ENCODE results near the gene SYN1. TPM values are rescaled to one million over a fixed set of nuclear protein-coding genes. Genes with fewer than 3 reads are reported as not detected.

The SYN1 gene
- polyA plus RNA-seq, 1 of the 3 experiments (the other 2 are of a cell fraction), result 0.08 TPM

DNA sequence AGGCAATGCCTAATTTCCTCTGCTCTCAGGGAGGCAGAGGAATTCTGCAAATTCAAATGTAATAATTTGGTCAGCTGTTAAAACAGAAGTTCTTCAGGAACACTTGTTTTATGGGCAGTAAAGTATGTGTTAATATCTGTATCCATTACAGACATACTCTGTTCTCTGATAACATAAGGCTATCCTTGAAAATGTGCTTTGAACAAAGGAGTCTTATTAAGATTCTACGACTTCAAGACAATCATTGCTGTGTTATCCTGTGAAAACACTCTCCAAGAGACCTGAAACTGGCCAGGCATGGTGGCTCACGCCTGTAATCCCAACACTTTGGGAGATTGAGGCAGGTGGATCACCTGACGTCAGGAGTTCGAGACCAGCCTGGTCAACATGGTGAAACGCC is 12.0 kb upstream of the SYN1 start:
- TF ChIP-seq MEF2A (IDR thresholded peaks at IDR 0.05; ENCODE audit: borderline replicate concordance, low read depth) (no peak), RFX5 (IDR thresholded peaks at IDR 0.05; ENCODE audit: low read length) (no peak), JUND (IDR thresholded peaks at IDR 0.05) (no peak), NFIC (IDR thresholded peaks at IDR 0.05; ENCODE audit: borderline replicate concordance) (no peak), ELF1 (IDR thresholded peaks at IDR 0.05) (no peak), FOSL2 (IDR thresholded peaks at IDR 0.05; ENCODE audit: borderline replicate concordance, low read depth) (no peak)
- TF ChIP-seq, protein P1, sequence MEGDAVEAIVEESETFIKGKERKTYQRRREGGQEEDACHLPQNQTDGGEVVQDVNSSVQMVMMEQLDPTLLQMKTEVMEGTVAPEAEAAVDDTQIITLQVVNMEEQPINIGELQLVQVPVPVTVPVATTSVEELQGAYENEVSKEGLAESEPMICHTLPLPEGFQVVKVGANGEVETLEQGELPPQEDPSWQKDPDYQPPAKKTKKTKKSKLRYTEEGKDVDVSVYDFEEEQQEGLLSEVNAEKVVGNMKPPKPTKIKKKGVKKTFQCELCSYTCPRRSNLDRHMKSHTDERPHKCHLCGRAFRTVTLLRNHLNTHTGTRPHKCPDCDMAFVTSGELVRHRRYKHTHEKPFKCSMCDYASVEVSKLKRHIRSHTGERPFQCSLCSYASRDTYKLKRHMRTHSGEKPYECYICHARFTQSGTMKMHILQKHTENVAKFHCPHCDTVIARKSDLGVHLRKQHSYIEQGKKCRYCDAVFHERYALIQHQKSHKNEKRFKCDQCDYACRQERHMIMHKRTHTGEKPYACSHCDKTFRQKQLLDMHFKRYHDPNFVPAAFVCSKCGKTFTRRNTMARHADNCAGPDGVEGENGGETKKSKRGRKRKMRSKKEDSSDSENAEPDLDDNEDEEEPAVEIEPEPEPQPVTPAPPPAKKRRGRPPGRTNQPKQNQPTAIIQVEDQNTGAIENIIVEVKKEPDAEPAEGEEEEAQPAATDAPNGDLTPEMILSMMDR (IDR thresholded peaks at IDR 0.05), result no peak
- Histone ChIP-seq H3K79me2 (ENCODE audit: insufficient read depth) (no peaks in the 10 kb centered on the region), H3K27ac (ENCODE audit: low read depth in 2 of 2, low read length in 1 of 2) (no peak overlapping the region), H3K9ac (no peak overlapping the region), H3K27me3 (ENCODE audit: insufficient read depth) (no peaks in the 10 kb centered on the region; the same call in 1 of the 2 replicates), H3K4me1 (ENCODE audit: control insufficient read depth in 1 of 2, insufficient read depth in 2 of 2, low read depth in 1 of 2, low read length in 1 of 2) (no peaks in the 10 kb centered on the region), H3K4me3 (ENCODE audit: low read depth in 2 of 2, low read length in 1 of 2) (no peak overlapping the region), H2AFZ (ENCODE audit: low read depth) (no peak overlapping the region), H3K4me2 (no peak overlapping the region), H4K20me1 (ENCODE audit: insufficient read depth) (no peaks in the 10 kb centered on the region), H3K9me2 (no peaks in the 10 kb centered on the region), H3K36me3 (replicated peaks in 1 of 2; ENCODE audit: control insufficient read depth in 1 of 2, insufficient read depth in 2 of 2, low read length in 1 of 2) (peaks cover 0 to 4% of the 10 kb centered on the region in 2 experiments), H3K9me3 (no peaks in the 10 kb centered on the region), H3F3A (replicated peaks; ENCODE audit: insufficient read depth) (no peaks in the 10 kb centered on the region)
- 39% methylated on average over 5 of the region's 5 CpGs for WGBS (ENCODE audit: low lambda C conversion rate)
- DNase-seq, result no peak
- ChIA-PET CTCF (interaction anchor here (1.2 to 2.6 kb wide), 2 partner anchors 12 to 13 kb away, joined by 3 to 14 read pairs; no protein-coding TSS in a partner anchor), POLR2A (no interaction called here)

DNA sequence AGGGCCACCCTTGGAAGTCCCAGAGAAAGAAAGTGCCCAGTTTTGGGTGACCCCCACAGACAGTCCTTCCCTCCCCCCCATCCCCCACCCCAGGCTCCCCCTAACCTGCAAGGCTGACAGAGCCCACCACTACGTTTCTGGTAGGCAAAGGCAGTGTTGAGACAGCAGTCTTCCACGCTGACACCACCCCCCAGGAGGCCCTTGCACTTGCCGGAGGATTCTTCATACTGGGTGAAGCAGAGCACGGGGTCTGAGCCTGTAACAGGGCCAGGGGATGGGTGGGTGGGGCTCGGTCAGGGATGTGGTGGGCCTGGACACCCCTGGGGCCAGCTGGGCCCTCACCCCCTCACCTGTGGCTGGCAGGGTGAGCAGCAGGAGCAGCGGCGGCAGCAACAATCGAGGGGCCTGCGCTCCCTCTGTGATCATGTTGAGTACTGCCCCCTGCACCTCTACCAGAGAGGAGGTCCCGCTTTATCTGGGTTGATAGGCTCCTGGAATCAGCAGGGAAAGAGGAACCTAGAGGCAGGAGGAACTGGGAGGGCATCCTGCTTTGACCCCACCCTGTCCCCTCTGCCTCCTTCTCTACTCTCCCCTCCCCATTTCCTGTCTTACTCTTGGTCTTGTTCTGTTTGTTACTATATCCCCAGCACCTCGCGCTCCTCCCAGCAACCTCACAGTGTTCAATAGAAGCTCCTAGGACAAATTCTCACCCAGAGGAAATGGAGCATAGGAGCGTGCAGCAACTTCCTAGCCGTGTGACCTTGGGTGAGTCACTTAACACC is 10.0 kb upstream of the SYN1 start, which contains the start of gene CFP:
Gene CFP (minus strand): TSS at position 512 of the 782 bp plus-strand sequence. CDS start 86 bp downstream, at position 426.
- POLR2A ChIA-PET, result no interaction called here
- H3K27me3 ChIP-seq (ENCODE audit: insufficient read depth), result peaks cover 6% of the 10 kb centered on the region
- no peak within 1 kb of the TSS for H2AFZ ChIP-seq (ENCODE audit: low read depth)
- H4K20me1 ChIP-seq (ENCODE audit: insufficient read depth), result no peaks in the 10 kb centered on the region
- H3K4me3 ChIP-seq (ENCODE audit: low read depth in 2 of 2, low read length in 1 of 2), result no peak within 1 kb of the TSS
- H3K4me1 ChIP-seq (ENCODE audit: control insufficient read depth in 1 of 2, insufficient read depth in 2 of 2, low read depth in 1 of 2, low read length in 1 of 2), result no peaks in the 10 kb centered on the region
- H3K4me2 ChIP-seq, result no peak within 1 kb of the TSS
- no peak for DNase-seq
- peaks cover 0 to 4% of the 10 kb centered on the region in 2 experiments for H3K36me3 ChIP-seq (replicated peaks in 1 of 2; ENCODE audit: control insufficient read depth in 1 of 2, insufficient read depth in 2 of 2, low read length in 1 of 2)
- H3K27ac ChIP-seq (ENCODE audit: low read depth in 2 of 2, low read length in 1 of 2), result no peak within 1 kb of the TSS
- WGBS (ENCODE audit: low lambda C conversion rate), result 66% methylated on average over 9 of the region's 14 CpGs
- no peaks in the 10 kb centered on the region for H3K79me2 ChIP-seq (ENCODE audit: insufficient read depth)
- H3K9me2 ChIP-seq, result no peaks in the 10 kb centered on the region
- no peaks in the 10 kb centered on the region for H3F3A ChIP-seq (replicated peaks; ENCODE audit: insufficient read depth)
- H3K9me3 ChIP-seq, result no peaks in the 10 kb centered on the region
- CTCF ChIA-PET, result interaction anchor here (0.9 to 2.6 kb wide), 3 partner anchors 12 to 15 kb away, joined by 3 to 14 read pairs (median 3); no protein-coding TSS in a partner anchor
- H3K9ac ChIP-seq, result no peak within 1 kb of the TSS
- TF ChIP-seq, protein P2, sequence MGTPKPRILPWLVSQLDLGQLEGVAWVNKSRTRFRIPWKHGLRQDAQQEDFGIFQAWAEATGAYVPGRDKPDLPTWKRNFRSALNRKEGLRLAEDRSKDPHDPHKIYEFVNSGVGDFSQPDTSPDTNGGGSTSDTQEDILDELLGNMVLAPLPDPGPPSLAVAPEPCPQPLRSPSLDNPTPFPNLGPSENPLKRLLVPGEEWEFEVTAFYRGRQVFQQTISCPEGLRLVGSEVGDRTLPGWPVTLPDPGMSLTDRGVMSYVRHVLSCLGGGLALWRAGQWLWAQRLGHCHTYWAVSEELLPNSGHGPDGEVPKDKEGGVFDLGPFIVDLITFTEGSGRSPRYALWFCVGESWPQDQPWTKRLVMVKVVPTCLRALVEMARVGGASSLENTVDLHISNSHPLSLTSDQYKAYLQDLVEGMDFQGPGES (IDR thresholded peaks at IDR 0.05; ENCODE audit: low read depth, low read length), result no peak
- TF ChIP-seq NRF1 (IDR thresholded peaks at IDR 0.05; ENCODE audit: low read depth, low read length) (no peak), EP300 (IDR thresholded peaks at IDR 0.05; ENCODE audit: borderline replicate concordance in 1 of 2, low read depth in 1 of 2, low read length in 1 of 2) (no peak), FOSL2 (IDR thresholded peaks at IDR 0.05; ENCODE audit: borderline replicate concordance, low read depth) (no peak), RXRA (IDR thresholded peaks at IDR 0.05; ENCODE audit: borderline replicate concordance, low read depth) (no peak), NFIC (IDR thresholded peaks at IDR 0.05; ENCODE audit: borderline replicate concordance) (no peak), RFX5 (IDR thresholded peaks at IDR 0.05; ENCODE audit: low read length) (no peak), SMC3 (IDR thresholded peaks at IDR 0.05; ENCODE audit: low read depth, low read length) (no peak), FOXM1 (IDR thresholded peaks at IDR 0.05; ENCODE audit: low read depth) (no peak)
- TF ChIP-seq, protein P3, sequence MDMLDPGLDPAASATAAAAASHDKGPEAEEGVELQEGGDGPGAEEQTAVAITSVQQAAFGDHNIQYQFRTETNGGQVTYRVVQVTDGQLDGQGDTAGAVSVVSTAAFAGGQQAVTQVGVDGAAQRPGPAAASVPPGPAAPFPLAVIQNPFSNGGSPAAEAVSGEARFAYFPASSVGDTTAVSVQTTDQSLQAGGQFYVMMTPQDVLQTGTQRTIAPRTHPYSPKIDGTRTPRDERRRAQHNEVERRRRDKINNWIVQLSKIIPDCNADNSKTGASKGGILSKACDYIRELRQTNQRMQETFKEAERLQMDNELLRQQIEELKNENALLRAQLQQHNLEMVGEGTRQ (IDR thresholded peaks at IDR 0.05; ENCODE audit: borderline replicate concordance, low read depth, low read length), result no peak
- TF ChIP-seq, protein P4, sequence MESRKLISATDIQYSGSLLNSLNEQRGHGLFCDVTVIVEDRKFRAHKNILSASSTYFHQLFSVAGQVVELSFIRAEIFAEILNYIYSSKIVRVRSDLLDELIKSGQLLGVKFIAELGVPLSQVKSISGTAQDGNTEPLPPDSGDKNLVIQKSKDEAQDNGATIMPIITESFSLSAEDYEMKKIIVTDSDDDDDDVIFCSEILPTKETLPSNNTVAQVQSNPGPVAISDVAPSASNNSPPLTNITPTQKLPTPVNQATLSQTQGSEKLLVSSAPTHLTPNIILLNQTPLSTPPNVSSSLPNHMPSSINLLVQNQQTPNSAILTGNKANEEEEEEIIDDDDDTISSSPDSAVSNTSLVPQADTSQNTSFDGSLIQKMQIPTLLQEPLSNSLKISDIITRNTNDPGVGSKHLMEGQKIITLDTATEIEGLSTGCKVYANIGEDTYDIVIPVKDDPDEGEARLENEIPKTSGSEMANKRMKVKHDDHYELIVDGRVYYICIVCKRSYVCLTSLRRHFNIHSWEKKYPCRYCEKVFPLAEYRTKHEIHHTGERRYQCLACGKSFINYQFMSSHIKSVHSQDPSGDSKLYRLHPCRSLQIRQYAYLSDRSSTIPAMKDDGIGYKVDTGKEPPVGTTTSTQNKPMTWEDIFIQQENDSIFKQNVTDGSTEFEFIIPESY (IDR thresholded peaks at IDR 0.05; ENCODE audit: borderline replicate concordance, low read depth), result no peak
- TF ChIP-seq, protein P5, sequence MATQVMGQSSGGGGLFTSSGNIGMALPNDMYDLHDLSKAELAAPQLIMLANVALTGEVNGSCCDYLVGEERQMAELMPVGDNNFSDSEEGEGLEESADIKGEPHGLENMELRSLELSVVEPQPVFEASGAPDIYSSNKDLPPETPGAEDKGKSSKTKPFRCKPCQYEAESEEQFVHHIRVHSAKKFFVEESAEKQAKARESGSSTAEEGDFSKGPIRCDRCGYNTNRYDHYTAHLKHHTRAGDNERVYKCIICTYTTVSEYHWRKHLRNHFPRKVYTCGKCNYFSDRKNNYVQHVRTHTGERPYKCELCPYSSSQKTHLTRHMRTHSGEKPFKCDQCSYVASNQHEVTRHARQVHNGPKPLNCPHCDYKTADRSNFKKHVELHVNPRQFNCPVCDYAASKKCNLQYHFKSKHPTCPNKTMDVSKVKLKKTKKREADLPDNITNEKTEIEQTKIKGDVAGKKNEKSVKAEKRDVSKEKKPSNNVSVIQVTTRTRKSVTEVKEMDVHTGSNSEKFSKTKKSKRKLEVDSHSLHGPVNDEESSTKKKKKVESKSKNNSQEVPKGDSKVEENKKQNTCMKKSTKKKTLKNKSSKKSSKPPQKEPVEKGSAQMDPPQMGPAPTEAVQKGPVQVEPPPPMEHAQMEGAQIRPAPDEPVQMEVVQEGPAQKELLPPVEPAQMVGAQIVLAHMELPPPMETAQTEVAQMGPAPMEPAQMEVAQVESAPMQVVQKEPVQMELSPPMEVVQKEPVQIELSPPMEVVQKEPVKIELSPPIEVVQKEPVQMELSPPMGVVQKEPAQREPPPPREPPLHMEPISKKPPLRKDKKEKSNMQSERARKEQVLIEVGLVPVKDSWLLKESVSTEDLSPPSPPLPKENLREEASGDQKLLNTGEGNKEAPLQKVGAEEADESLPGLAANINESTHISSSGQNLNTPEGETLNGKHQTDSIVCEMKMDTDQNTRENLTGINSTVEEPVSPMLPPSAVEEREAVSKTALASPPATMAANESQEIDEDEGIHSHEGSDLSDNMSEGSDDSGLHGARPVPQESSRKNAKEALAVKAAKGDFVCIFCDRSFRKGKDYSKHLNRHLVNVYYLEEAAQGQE (IDR thresholded peaks at IDR 0.05; ENCODE audit: low read depth, low read length), result no peak
